22Rv1 (cell line): ENCODE results near the gene C12orf43.

Source experiments
- ZFX ChIP-seq: fragments of 450-650 bp; IDR thresholded peaks from 2 replicates; pipeline ENCODE4 v1.6.1; 2017; ENCODE audit warnings: antibody characterized with exemption, borderline replicate concordance
- TF ChIP-seq, protein P1 (sequence below): fragments of 450-650 bp; IDR thresholded peaks from 2 replicates; pipeline ENCODE4 v1.5.1; 2017; ENCODE audit warnings: mild to moderate bottlenecking

DNA sequence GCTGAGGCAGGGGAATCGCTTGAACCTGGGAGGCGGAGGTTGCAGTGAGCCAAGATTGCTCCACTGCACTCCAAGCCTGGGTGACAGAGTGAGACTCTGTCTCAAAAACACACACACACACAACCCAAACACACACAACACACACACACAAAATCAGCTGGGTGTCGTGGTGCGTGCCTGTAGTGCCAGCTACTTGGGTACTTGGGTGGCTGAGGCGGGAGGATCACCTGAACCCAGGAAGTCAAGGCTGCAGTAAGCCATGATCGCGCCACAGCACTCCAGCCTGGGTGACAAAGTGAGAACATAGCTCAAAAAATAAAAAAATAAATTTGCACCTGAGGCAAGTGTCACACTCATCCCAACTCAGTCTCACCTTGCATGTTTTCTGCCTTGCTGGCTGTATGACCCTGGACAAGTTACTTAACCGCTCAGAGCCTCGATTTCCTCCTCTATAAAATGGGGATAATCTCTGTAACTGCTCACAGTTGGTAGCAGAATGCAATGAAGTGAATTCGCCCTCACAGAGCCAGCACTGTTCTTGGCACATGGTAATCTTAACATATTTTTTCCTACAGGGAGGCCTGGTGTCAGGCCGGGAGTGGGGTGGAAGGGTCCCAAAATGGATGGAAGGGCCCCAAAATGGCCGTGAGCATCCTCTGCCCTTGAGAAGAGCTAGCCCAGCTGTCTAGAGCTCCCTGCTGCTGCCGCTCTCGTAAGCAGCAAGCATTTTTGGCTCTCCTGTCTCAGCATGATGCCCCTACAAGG is 38.6 kb downstream of the C12orf43 start:
- TF ChIP-seq, protein P1, sequence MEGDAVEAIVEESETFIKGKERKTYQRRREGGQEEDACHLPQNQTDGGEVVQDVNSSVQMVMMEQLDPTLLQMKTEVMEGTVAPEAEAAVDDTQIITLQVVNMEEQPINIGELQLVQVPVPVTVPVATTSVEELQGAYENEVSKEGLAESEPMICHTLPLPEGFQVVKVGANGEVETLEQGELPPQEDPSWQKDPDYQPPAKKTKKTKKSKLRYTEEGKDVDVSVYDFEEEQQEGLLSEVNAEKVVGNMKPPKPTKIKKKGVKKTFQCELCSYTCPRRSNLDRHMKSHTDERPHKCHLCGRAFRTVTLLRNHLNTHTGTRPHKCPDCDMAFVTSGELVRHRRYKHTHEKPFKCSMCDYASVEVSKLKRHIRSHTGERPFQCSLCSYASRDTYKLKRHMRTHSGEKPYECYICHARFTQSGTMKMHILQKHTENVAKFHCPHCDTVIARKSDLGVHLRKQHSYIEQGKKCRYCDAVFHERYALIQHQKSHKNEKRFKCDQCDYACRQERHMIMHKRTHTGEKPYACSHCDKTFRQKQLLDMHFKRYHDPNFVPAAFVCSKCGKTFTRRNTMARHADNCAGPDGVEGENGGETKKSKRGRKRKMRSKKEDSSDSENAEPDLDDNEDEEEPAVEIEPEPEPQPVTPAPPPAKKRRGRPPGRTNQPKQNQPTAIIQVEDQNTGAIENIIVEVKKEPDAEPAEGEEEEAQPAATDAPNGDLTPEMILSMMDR: no peak
- TF ChIP-seq ZFX: no peak
